ENCODE measurements around the gene PSTK. TPM values are rescaled to one million over a fixed set of nuclear protein-coding genes. Genes with fewer than 3 reads are reported as not detected.

The PSTK gene
- total RNA-seq, 1 experiment from 2014 or later, result 4.4 TPM

DNA sequence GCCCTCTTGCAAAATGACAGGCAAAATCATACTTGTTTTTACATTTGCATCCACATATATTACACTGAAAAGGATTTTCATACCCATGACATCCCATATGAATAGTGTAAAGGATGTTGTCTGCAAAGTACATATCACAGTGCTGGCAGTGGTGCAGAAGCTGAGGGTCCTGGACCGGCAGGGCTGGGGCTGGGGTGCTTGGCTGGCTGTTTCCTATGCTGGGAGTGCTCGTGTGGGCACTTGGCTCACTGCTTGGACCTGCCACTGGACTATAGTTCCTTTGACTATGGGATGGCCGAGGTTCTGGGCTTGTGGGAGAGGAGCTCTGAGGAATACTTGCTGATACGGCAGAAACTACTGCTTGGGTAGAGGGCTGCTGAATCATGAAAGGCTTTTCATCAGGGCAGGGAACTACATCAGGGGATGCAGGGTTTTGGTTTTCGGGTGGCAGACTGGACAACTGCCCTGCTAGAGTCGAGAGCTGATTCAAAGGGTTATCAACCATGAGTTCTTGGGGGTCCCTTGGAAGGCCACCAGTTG is 13.7 kb downstream of the PSTK start:
- ChIA-PET POLR2A (no interaction called here), RAD21 (ENCODE audit: low non-redundant PET in 1 of 2, low total read pairs in 2 of 2, uncharacterized antibody in 2 of 2, unreplicated experiment in 2 of 2) (no interaction called here), CTCF (no interaction called here)
- no peaks in the 10 kb centered on the region for H3K9me2 ChIP-seq (ENCODE audit: insufficient read depth)
- H3K9me3 ChIP-seq (ENCODE audit: control insufficient read depth in 1 of 2, insufficient read depth in 1 of 2, low read depth in 1 of 2, low read length in 2 of 2), result no peaks in the 10 kb centered on the region
- TF ChIP-seq RAD21 (IDR thresholded peaks at IDR 0.05; ENCODE audit: low read depth) (no peak), ZNF274 (IDR thresholded peaks at IDR 0.05; ENCODE audit: low read depth, low read length) (no peak), JUND (IDR thresholded peaks at IDR 0.05) (no peak), EGR1 (IDR thresholded peaks at IDR 0.05; ENCODE audit: low read depth) (no peak), CEBPB (IDR thresholded peaks at IDR 0.05; ENCODE audit: low read depth) (no peak), SIN3A (IDR thresholded peaks at IDR 0.05; ENCODE audit: low read depth) (no peak), TCF7L2 (IDR thresholded peaks at IDR 0.05; ENCODE audit: borderline replicate concordance, extremely low read depth, insufficient read depth, insufficient read length) (no peak), FOSL1 (IDR thresholded peaks at IDR 0.05; ENCODE audit: low read depth) (no peak)
- TF ChIP-seq, protein P1, sequence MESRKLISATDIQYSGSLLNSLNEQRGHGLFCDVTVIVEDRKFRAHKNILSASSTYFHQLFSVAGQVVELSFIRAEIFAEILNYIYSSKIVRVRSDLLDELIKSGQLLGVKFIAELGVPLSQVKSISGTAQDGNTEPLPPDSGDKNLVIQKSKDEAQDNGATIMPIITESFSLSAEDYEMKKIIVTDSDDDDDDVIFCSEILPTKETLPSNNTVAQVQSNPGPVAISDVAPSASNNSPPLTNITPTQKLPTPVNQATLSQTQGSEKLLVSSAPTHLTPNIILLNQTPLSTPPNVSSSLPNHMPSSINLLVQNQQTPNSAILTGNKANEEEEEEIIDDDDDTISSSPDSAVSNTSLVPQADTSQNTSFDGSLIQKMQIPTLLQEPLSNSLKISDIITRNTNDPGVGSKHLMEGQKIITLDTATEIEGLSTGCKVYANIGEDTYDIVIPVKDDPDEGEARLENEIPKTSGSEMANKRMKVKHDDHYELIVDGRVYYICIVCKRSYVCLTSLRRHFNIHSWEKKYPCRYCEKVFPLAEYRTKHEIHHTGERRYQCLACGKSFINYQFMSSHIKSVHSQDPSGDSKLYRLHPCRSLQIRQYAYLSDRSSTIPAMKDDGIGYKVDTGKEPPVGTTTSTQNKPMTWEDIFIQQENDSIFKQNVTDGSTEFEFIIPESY (IDR thresholded peaks at IDR 0.05; ENCODE audit: extremely low read depth, insufficient replicate concordance, low read length), result no peak
- TF ChIP-seq, protein P2, sequence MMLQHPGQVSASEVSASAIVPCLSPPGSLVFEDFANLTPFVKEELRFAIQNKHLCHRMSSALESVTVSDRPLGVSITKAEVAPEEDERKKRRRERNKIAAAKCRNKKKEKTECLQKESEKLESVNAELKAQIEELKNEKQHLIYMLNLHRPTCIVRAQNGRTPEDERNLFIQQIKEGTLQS (IDR thresholded peaks at IDR 0.05), result no peak
- TF ChIP-seq, protein P3, sequence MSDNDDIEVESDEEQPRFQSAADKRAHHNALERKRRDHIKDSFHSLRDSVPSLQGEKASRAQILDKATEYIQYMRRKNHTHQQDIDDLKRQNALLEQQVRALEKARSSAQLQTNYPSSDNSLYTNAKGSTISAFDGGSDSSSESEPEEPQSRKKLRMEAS (IDR thresholded peaks at IDR 0.05), result no peak
- peaks cover 11 to 21% of the 10 kb centered on the region in 2 experiments; a peak in 3 of 4 replicates for H3K36me3 ChIP-seq (ENCODE audit: control insufficient read depth in 1 of 2, insufficient read depth in 2 of 2, low read length in 2 of 2)
- no peak overlapping the region for H2AFZ ChIP-seq (ENCODE audit: low read depth, low read length, poor library complexity, severe bottlenecking)
- no peak overlapping the region for H3K9ac ChIP-seq (ENCODE audit: low read length)
- no peak for ATAC-seq
- no peak for DNase-seq (ENCODE audit: low read depth, low spot score)
- no peaks in the 10 kb centered on the region for H3K27me3 ChIP-seq (ENCODE audit: insufficient read depth, low read length)
- no peak overlapping the region for H3K4me3 ChIP-seq (replicated peaks in 1 of 2; ENCODE audit: low read depth in 1 of 2, low read length in 2 of 2)
- intact Hi-C loops (cut with micrococcal nuclease), result no loop called here
- no peaks in the 10 kb centered on the region for H4K20me1 ChIP-seq (ENCODE audit: insufficient read depth)
- H3K4me2 ChIP-seq (ENCODE audit: low read length), result no peak overlapping the region
- H3K27ac ChIP-seq (ENCODE audit: low read depth, low read length), result no peak overlapping the region
- peaks cover 11% of the 10 kb centered on the region for H3K79me2 ChIP-seq (ENCODE audit: insufficient read depth, low read length)
- BruUV-seq (replicated peaks), result no TSS peak
- no peaks in the 10 kb centered on the region for H3K4me1 ChIP-seq (ENCODE audit: control insufficient read depth in 1 of 2, insufficient read depth in 2 of 2, low read length in 2 of 2)
